Muscle of back (tissue), 11 donors: ENCODE results near the gene PTGES3. TPM values are rescaled to one million over a fixed set of nuclear protein-coding genes. Genes with fewer than 3 reads are reported as not detected.
"Not testable (repeated sequence)": the region's sequence is repeated elsewhere in the genome, so short reads cannot be mapped to it uniquely, and the experiment has no call there.

Source experiments
- DNase-seq, 3 donors: peaks; one replicate each; pipeline versions ENCODE4 v3.0.0 to v3.0.0-alpha.2; 2013
- polyA plus RNA-seq, 10 donors: library from polyadenylated mRNA; unstranded; fragments of 120-200 nt; gene quantifications; one replicate each; pipeline ENCODE4 v1.2.1, GENCODE V29; 2013; ENCODE audit not compliant: insufficient read length in 10 of 10

PTGES3 gene
- polyA plus RNA-seq, 10 donors = 180 to 247 (median 202) TPM

DNA sequence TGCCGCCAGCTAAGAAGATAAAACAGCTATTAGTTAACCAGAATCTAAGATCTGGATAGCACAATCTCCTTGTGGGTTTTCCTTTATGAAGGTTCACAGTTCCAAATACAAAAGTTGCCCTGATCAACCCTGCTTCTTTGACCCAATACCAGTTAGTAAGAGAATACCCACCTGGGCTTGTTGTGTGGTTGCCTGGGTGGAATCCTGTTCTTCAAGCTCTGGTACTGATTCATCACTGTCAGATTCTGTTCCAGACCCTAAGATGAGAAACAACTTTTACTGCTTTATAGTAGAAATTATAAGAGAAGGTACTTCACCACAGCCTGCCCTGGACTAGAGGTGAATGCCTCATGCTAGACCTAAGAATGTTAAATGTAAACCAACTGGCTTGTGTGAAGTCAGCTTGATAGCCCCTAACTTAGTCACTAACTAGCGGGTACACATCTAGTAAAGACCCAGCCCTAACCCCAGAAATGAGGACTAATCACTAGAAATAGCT is 26.4 kb upstream of the PTGES3 start:
- no peak for DNase-seq

GRCh38 chr12:56713345-56713744 is 25.3 kb upstream of the PTGES3 start:
- no peak for DNase-seq

DNA sequence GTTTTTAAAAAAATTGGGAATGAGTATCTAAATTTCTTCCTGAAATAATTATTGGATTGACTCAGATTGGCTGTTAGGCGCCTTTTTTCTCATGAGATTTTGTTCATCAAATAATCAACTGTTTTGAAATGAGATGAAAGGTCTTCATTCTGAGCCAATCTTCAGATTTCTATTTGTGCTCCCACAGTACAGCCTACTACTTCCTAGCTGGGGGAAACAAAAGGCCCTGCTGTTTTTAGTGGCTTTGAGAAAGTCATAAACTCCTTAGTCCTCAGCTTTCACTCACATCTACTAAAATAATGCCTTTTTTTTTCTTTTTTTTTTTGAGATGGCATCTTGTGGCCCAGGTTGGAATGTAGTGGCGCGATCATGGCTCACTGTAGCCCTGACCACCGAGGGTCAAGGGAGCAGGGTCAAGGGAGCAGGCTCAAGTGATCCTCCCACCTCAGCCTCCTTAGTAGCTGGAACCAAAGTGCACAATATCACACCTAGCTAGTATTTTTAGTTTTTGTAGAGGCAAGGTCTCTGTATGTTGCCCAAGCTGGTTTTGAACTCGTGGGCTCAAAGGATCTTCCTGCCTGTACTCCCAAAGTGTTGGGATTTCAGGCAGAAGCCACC is 21.8 kb upstream of the PTGES3 start:
- DNase-seq = no peak

GRCh38 chr12:56704522-56704921 is 16.4 kb upstream of the PTGES3 start:
- DNase-seq = not testable (repeated sequence)

DNA sequence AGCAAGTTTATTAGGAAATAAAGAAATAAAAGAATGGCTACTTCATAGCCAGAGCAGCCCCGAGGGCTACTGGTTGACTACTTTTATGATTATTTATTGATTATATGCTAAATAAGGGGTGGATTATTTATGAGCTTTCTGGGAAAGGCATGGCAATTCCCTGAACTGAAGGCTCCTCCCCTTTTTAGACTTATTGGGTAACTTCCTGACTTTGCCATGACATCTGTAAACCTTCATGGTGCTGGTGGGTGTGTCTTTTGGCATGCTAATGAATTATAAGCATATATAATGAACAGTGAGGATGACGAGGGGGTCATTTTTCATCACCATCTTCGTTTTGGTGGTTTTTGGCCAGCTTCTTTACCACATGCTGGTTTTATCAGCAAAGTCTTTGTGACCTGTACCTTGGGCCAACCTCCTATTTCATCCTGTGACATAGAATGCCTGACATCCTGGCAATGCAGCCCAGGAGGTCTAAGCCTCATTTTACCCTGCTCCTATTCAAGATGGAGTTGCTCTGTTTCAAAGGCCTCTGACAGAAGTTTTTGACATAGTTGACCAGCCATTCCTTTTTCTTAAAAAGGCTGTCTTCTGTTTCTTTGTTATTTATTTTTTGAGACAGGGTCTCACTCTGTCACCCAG is 11.1 kb upstream of the PTGES3 start:
- no peak for DNase-seq

- DNase-seq = peak in 1 of 3 donors; percentile 20
Observed at GRCh38 chr12:56695327-56696101, 7.4 kb upstream of the PTGES3 start.

GRCh38 chr12:56694161-56694560 is 6.1 kb upstream of the PTGES3 start:
- DNase-seq = no peak

DNA sequence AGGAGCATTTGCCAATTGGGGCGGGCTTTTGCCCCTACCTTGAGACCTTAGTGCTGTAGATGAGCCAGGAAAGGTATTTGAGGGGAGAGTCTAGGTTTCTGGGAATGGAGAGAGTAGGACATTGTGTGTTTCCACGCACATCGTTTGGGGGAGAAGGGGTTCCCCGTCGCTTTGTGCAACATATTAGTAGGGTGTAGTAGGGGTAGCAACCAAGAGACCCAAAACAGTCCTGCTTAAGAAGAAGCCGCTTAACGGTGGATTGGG is 694 bp upstream of the PTGES3 start:
- DNase-seq = no peak

GRCh38 chr12:56687223-56688128 is 608 bp downstream of the PTGES3 start:
- peak; percentile 28 to 74 (median 54) for DNase-seq

- no peak for DNase-seq
Observed at GRCh38 chr12:56684745-56685359, 3.2 kb downstream of the PTGES3 start.

GRCh38 chr12:56682323-56682722 is 5.8 kb downstream of the PTGES3 start:
- DNase-seq = no peak

GRCh38 chr12:56679883-56680575 is 8.1 kb downstream of the PTGES3 start:
- DNase-seq = no peak

DNA sequence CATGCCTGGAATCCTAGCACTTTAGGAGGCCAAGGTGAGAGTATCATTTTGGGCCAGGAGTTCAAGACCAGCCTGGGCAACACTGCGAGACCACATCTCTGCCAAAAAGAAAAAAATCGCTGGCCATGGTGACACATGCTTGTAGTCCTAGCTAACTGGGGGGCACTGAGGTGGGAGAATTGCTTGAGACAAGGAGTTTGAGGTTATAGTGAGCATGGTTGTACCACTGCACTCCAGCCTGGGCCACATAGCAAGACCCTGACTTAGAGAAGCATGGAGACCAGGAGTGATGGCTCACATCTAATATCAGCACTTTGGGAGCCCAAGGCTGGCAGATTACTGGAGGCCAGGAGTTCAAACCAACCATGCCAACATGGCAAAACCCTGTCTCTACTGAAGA is 9.2 kb downstream of the PTGES3 start:
- no peak for DNase-seq

DNA sequence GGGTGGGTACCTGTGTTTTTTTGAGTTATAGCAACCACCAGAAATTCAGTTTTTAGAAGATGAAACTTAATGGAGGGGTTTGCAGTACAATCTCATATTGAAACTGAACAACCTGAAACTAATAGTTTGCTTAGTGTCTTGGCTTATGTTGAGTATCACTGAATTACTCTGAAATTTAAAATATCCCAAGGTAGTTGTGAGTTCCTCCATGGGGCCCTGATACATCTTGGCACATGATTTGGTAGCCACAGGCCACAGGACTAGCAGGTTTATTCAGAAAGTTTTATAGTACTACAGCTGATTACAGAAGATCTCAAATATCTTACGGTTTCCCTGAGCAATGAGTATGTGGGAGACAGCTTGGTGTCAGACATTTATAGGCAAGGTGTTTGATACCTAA is 10.4 kb downstream of the PTGES3 start:
- no peak for DNase-seq

DNA sequence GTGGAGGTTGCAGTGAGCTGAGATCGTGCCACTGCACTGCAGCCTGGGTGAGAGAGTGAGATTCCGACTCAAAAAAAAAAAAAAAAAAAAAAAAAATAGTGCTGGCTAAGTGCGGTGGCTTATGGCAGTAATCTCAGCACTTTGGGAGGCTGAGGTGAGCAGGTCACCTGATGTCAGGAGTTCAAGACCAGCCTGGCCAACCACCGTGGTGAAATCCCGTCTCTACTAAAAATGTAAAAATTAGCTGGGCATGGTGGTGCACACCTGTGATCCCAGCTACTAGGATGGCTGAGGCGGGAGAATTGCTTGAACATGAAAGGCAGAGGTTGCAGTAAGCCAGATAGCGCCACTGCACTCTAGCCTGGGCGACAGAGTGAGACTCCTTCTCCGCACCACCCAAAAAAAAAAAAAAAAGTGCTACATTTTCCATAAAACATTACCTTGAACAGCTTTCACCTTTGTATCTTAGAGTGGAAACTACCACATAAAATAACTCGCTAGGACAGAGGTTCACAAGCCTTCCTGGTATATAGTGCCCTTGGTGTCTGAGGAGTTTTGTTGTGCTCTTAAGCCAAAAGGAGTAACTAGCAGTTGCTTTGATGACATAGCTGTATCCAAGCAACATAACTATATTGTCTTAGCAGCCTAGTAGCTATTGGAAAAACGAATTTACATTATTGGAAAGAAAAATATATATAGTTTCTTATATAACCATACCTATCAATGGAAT is 11.1 kb downstream of the PTGES3 start:
- DNase-seq = peak in 1 of 3 donors; percentile 26

DNA sequence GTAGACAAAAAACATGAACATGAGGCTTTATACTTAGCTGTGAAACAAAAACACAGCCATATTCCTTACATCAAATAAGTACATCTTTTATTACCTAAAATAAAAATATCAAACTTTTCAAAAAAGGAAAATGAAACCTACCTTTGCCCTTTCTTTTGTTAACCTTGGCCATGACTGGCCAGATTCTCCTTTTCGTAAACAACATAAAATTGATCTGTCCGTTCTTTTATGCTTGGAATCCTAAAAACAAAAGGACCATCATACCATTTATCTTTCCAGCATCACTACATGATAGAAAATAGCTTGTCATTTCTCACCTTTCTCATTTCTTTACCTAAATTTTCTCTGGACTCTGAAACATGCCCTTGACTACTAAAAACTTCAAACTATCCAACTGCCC is 16.5 kb downstream of the PTGES3 start:
- DNase-seq = no peak

DNA sequence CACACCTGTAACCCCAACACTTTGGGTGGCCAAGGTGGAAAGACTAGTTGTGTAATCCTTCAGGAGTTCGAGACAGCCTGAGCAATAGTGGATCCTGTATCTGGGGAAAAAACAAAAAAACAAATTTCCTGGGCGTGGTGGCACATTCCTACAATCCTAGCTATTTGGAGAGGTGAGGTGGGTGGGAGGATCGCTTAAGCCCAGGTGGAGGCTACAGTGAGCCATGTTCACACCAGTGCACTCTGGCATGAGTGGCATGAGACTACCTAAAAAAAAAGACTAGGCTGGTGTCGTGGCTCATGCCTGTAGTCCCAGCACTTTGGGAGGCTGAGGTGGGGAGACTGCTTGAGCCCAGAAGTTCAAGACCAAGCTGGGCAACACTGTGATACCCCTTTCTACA is 17.2 kb downstream of the PTGES3 start:
- DNase-seq = no peak

- DNase-seq = no peak
Observed at GRCh38 chr12:56668197-56668457, 20.0 kb downstream of the PTGES3 start.

- no peak for DNase-seq
Observed at GRCh38 chr12:56661979-56662638, 26.0 kb downstream of the PTGES3 start.

GRCh38 chr12:56661560-56661959 is 26.5 kb downstream of the PTGES3 start:
- no peak for DNase-seq
